OCI-LY1 (cell line): ENCODE measurements around the gene ARHGAP22.

Experiments used
- H2AFZ ChIP-seq: fragments of 200-600 bp; sonication (generic), shearing (Covaris generic); 2 replicates; pipeline ENCODE4 v1.6.0; 2014; ENCODE audit warnings: antibody characterized with exemption, mild to moderate bottlenecking, low read length
- H3F3A ChIP-seq: fragments of 200-600 bp; sonication (generic), shearing (Covaris generic); 2 replicates; pipeline ENCODE4 v1.6.0; 2014; ENCODE audit warnings: mild to moderate bottlenecking, antibody characterized with exemption, low read length, moderate library complexity; ENCODE audit not compliant: insufficient read depth
- H3K27ac ChIP-seq: fragments of 200-600 bp; sonication (generic); 2 replicates; pipeline ENCODE4 v1.5.1; 2014; ENCODE audit warnings: low read length, mixed run types, mild to moderate bottlenecking, low read depth; ENCODE audit not compliant: poor library complexity, severe bottlenecking
- H3K27me3 ChIP-seq: fragments of 200-600 bp; sonication (generic); 2 replicates; pipeline ENCODE4 v1.6.0; 2014; ENCODE audit warnings: antibody characterized with exemption, mild to moderate bottlenecking, low read length, moderate library complexity; ENCODE audit not compliant: insufficient read depth
- H3K36me3 ChIP-seq: fragments of 200-600 bp; sonication (generic); 2 replicates; pipeline ENCODE4 v1.6.1; 2014; ENCODE audit warnings: mild to moderate bottlenecking, antibody characterized with exemption, low read length, moderate library complexity, mixed read lengths; ENCODE audit not compliant: insufficient read depth
- H3K4me1 ChIP-seq: fragments of 200-600 bp; sonication (generic); 2 replicates; pipeline ENCODE4 v1.5.1; 2014; ENCODE audit warnings: mild to moderate bottlenecking, low read length, moderate library complexity; ENCODE audit not compliant: insufficient read depth, severe bottlenecking
- H3K4me2 ChIP-seq: fragments of 200-600 bp; sonication (generic), shearing (Covaris generic); 2 replicates; pipeline ENCODE4 v1.6.1; 2014; ENCODE audit warnings: low read length
- H3K4me3 ChIP-seq: fragments of 200-600 bp; sonication (generic); 2 replicates; pipeline ENCODE4 v1.5.1; 2014; ENCODE audit warnings: low read length, low read depth, mild to moderate bottlenecking, mixed read lengths; ENCODE audit not compliant: poor library complexity, severe bottlenecking
- H3K79me2 ChIP-seq: fragments of 200-600 bp; shearing (Covaris generic); 2 replicates; pipeline ENCODE4 v1.6.1; 2016; ENCODE audit warnings: mixed run types, low read length, mixed read lengths; ENCODE audit not compliant: insufficient read depth
- H3K9ac ChIP-seq: fragments of 200-600 bp; sonication (generic), shearing (Covaris generic); 2 replicates; pipeline ENCODE4 v1.6.1; 2014; ENCODE audit warnings: mild to moderate bottlenecking, low read length, mixed read lengths
- H3K9me2 ChIP-seq: fragments of 200-600 bp; sonication (generic), shearing (Covaris generic); 2 replicates; pipeline ENCODE4 v1.6.1; 2014; ENCODE audit warnings: low read depth, mild to moderate bottlenecking, low read length, mixed read lengths
- H3K9me3 ChIP-seq: fragments of 200-600 bp; shearing (Covaris generic); 2 replicates; pipeline ENCODE4 v1.6.1; 2014; ENCODE audit warnings: low read length, mixed read lengths
- H4K20me1 ChIP-seq: fragments of 200-600 bp; sonication (generic), shearing (Covaris generic); 2 replicates; pipeline ENCODE4 v1.6.0; 2016; ENCODE audit warnings: mild to moderate bottlenecking, low read length; ENCODE audit not compliant: insufficient read depth
- EZH2 ChIP-seq: fragments of 200-600 bp; sonication (generic), shearing (Covaris generic); IDR thresholded peaks from 2 replicates; pipeline ENCODE4 v1.8.0; 2017; ENCODE audit warnings: borderline replicate concordance, mixed run types, mild to moderate bottlenecking, antibody characterized with exemption, low read length, moderate library complexity, mixed read lengths
- TF ChIP-seq, protein P1 (sequence below): fragments of 200-600 bp; sonication (generic), shearing (Covaris generic); IDR thresholded peaks from 2 replicates; pipeline ENCODE4 v1.5.1; 2017; ENCODE audit warnings: mild to moderate bottlenecking, antibody characterized with exemption, low read length, moderate library complexity, mixed read lengths

ARHGAP22 gene

GRCh38 chr10:48468866-48469511, 135.9 kb downstream of the ARHGAP22 start:
- Histone ChIP-seq H3K27ac (no peak overlapping the region), H2AFZ (no peak overlapping the region), H4K20me1 (no peaks in the 10 kb centered on the region), H3K79me2 (no peaks in the 10 kb centered on the region), H3K36me3 (no peaks in the 10 kb centered on the region), H3K27me3 (no peaks in the 10 kb centered on the region), H3K4me1 (no peaks in the 10 kb centered on the region), H3K9ac (no peak overlapping the region), H3K4me2 (no peak overlapping the region), H3K9me2 (no peaks in the 10 kb centered on the region), H3K9me3 (no peaks in the 10 kb centered on the region), H3K4me3 (no peak overlapping the region), H3F3A (no peaks in the 10 kb centered on the region)
- TF ChIP-seq EZH2 = no peak
- TF ChIP-seq, protein P1, sequence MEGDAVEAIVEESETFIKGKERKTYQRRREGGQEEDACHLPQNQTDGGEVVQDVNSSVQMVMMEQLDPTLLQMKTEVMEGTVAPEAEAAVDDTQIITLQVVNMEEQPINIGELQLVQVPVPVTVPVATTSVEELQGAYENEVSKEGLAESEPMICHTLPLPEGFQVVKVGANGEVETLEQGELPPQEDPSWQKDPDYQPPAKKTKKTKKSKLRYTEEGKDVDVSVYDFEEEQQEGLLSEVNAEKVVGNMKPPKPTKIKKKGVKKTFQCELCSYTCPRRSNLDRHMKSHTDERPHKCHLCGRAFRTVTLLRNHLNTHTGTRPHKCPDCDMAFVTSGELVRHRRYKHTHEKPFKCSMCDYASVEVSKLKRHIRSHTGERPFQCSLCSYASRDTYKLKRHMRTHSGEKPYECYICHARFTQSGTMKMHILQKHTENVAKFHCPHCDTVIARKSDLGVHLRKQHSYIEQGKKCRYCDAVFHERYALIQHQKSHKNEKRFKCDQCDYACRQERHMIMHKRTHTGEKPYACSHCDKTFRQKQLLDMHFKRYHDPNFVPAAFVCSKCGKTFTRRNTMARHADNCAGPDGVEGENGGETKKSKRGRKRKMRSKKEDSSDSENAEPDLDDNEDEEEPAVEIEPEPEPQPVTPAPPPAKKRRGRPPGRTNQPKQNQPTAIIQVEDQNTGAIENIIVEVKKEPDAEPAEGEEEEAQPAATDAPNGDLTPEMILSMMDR = no peak

DNA sequence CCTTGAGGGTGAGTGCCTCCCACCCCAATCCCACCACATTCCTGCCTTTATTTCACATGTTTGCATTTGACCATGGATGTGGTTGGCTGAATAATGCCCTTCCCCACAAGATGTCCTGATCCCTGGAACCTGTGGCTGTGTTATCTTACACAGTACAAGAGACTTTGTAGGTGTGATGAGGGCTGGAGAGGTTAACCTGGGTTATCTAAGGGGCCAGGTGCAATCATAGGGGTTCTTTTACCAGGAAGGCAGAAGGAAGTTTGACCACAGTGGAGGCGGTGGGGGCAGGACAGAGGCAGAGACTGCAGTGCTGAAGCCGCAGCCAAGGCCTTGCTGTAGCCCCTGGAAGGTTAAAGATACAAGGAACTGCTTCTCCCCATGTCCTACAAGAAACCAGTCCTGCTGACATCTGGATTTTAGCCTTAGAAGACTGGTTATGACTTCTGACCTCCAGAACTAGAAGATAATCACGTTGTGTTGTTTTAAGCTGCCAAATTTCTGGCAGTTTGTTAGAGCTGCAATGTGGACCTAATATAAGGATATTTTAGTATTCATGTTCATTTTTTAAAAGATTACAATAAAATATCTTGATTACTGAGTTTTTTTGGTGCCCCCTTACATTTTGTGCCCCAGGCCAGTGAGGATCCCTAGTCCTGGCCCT, 136.6 kb downstream of the ARHGAP22 start:
- H3K27me3 ChIP-seq = no peaks in the 10 kb centered on the region
- H4K20me1 ChIP-seq = no peaks in the 10 kb centered on the region
- H3K79me2 ChIP-seq = no peaks in the 10 kb centered on the region
- no peak overlapping the region for H3K27ac ChIP-seq
- H3K4me2 ChIP-seq = no peak overlapping the region
- no peaks in the 10 kb centered on the region for H3K9me3 ChIP-seq
- H3F3A ChIP-seq = no peaks in the 10 kb centered on the region
- TF ChIP-seq, protein P1 = no peak
- TF ChIP-seq EZH2 = no peak
- no peak overlapping the region for H3K9ac ChIP-seq
- H3K9me2 ChIP-seq = no peaks in the 10 kb centered on the region
- no peak overlapping the region for H2AFZ ChIP-seq
- H3K4me1 ChIP-seq = no peaks in the 10 kb centered on the region
- H3K36me3 ChIP-seq = no peaks in the 10 kb centered on the region
- no peak overlapping the region for H3K4me3 ChIP-seq

DNA sequence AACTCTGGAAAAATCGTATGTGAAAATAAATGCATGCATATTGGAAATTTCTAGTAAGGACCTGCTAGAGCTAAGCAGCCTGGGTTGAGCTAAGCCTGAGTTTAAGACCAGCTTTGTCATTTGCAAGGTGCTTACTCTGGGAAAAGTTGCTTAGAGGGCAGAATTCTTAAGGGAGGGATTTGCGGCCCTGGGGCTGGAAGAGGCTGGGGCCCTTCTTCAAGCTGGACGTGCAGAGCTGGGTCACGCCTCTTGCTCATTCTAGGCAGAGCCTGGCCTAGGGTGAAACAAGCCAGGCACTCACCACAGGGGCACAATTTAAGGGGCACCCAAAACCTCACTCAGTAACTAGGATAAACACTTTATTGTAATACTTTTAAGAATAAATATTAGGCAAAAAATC, 137.2 kb downstream of the ARHGAP22 start:
- no peak for TF ChIP-seq EZH2
- TF ChIP-seq, protein P1 = no peak
- no peaks in the 10 kb centered on the region for H4K20me1 ChIP-seq
- H3K36me3 ChIP-seq = no peaks in the 10 kb centered on the region
- no peaks in the 10 kb centered on the region for H3K79me2 ChIP-seq
- no peak overlapping the region for H3K27ac ChIP-seq
- no peaks in the 10 kb centered on the region for H3F3A ChIP-seq
- no peak overlapping the region for H3K4me3 ChIP-seq
- no peak overlapping the region for H2AFZ ChIP-seq
- H3K4me1 ChIP-seq = no peaks in the 10 kb centered on the region
- no peaks in the 10 kb centered on the region for H3K9me2 ChIP-seq
- H3K9me3 ChIP-seq = no peaks in the 10 kb centered on the region
- H3K9ac ChIP-seq = no peak overlapping the region
- no peak overlapping the region for H3K4me2 ChIP-seq
- no peaks in the 10 kb centered on the region for H3K27me3 ChIP-seq
